Stimulated activated effector memory CD8-positive, alpha-beta T cell treated with anti-CD3 and anti-CD28 coated beads, Interleukin-12 subunit alpha, Interleukin-12 subunit beta, amount 100 ng/mL, for 72 hours (primary cell): Measurements from ENCODE around the gene UBE2D2.

Experiments used
- ATAC-seq: fragments of 150-1000 bp; cut with Tn5 transposase; 2 replicates; pipeline ENCODE4 v1.10.0; 2021
- DNase-seq, 2 donors: peaks; one replicate each; pipeline ENCODE4 v3.0.0; 2021 to 2022; ENCODE audit warnings: low spot score in 2 of 2
- H3K27ac Mint-ChIP-seq: one replicate; pipeline ENCODE4 v1.8.0; 2022; ENCODE audit warnings: mild to moderate bottlenecking, mixed read lengths
- H3K36me3 Mint-ChIP-seq: one replicate; pipeline ENCODE4 v1.8.0; 2022; ENCODE audit warnings: mild to moderate bottlenecking, mixed read lengths
- H3K4me1 Mint-ChIP-seq: one replicate; pipeline ENCODE4 v1.8.0; 2022; ENCODE audit warnings: mixed read lengths
- H3K4me3 Mint-ChIP-seq: one replicate; pipeline ENCODE4 v1.8.0; 2022; ENCODE audit warnings: mild to moderate bottlenecking, mixed read lengths
- H3K9me3 Mint-ChIP-seq: one replicate; pipeline ENCODE4 v1.8.0; 2022; ENCODE audit warnings: mixed read lengths

The UBE2D2 gene

GRCh38 chr5:139651853-139652787 lies 91.0 kb downstream of the UBE2D2 start:
- peaks cover 8% of the 10 kb centered on the region for H3K36me3 Mint-ChIP-seq
- H3K27ac Mint-ChIP-seq = peak overlapping the region; percentile 29
- peak; percentile 69 for ATAC-seq
- DNase-seq = peak in 1 of 2 donors; percentile 80
- no peaks in the 10 kb centered on the region for H3K9me3 Mint-ChIP-seq
- H3K4me3 Mint-ChIP-seq = peak overlapping the region; percentile 93
- H3K4me1 Mint-ChIP-seq = peaks cover 65% of the 10 kb centered on the region

DNA sequence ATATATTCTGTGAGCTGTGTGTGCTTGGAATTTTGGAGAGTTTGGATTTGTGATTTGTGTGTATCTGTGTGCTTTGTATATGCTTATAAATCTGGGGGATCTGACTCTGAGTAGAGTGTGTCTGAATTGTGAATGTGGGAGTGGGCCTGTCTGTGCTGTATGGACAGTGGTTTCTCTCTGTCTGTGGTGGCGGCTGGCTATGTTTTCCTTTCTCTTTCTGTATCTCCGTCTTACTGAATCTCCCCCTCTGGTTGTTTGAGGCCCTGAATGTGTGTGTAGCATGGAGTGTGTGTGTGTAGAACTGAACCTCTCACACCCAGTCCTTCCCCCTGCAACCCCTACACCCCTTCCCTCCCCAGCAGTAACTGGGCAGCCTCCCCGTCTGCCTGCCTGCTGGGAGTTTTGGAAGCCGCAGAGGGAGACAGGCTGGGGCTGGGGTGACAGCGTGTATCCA lies 91.7 kb downstream of the UBE2D2 start:
- H3K4me3 Mint-ChIP-seq = peak overlapping the region; percentile 93

GRCh38 chr5:139653616-139654015 lies 92.5 kb downstream of the UBE2D2 start:
- ATAC-seq (no peak), DNase-seq (no peak)
- peaks cover 8% of the 10 kb centered on the region for H3K36me3 Mint-ChIP-seq
- peak overlapping the region; percentile 93 for H3K4me3 Mint-ChIP-seq
- peak overlapping the region; percentile 29 for H3K27ac Mint-ChIP-seq
- peaks cover 80% of the 10 kb centered on the region for H3K4me1 Mint-ChIP-seq
- H3K9me3 Mint-ChIP-seq = no peaks in the 10 kb centered on the region

More for the DNA sequence above, 91.7 kb downstream of the UBE2D2 start:
- Mint-ChIP-seq H3K9me3 (no peaks in the 10 kb centered on the region), H3K36me3 (peaks cover 8% of the 10 kb centered on the region), H3K27ac (peak overlapping the region; percentile 29), H3K4me1 (peaks cover 72% of the 10 kb centered on the region)
- DNase-seq (no peak), ATAC-seq (peak; percentile 34)

DNA sequence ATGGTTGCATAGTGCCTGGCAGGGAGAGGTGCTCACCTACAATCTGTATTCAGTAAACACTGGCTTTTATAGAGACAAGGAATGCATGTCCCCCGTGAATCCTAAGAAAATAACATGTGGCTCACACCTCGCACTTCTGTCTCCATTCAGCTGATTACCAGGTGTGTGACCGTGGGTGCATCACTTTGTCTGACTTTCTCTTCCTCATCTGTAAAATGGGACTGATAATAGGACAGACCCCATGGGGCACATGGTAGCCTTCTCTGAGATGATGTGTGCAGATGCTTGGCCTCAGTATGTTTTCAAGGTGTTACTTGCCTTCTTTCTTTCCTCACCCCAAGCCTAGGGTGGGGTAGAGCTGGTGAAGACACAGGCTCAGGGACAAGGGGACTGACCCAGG lies 93.3 kb downstream of the UBE2D2 start:
- Mint-ChIP-seq H3K9me3 (no peaks in the 10 kb centered on the region), H3K4me1 (peaks cover 86% of the 10 kb centered on the region), H3K36me3 (peaks cover 8% of the 10 kb centered on the region), H3K27ac (peak overlapping the region; percentile 29), H3K4me3 (peak overlapping the region; percentile 93)
- DNase-seq = no peak
- no peak for ATAC-seq

- H3K4me3 Mint-ChIP-seq = no peak overlapping the region
- H3K27ac Mint-ChIP-seq = peak overlapping the region; percentile 79
- H3K4me1 Mint-ChIP-seq = peaks cover 81% of the 10 kb centered on the region
Observed at GRCh38 chr5:139654871-139655491, 93.8 kb downstream of the UBE2D2 start.

DNA sequence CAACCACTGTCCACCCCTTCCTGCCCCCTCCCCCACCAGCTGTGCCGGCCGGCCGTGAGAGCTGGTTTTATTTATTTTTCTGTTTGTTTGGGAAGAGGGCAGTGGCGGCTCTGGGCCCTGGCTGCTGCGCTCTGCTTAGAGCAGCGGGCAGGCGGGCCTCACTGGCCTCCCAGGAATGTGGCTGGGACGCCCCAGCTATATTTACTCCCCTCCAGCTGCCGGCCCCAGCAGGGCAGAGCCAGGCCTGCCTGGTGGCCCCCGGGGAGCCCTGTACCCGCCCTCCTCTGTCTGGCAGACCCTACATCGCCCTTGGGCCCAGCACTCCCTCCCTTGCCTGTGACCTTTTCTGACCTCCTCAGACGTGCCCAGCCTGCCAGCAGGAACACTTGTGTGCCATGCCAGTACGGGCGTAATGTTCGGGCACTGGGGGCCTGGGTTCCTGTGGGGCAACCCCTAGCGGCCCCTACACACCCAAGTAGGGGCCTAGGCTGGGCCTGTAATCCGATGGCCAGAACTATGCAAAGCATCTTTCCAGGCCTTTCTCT lies 94.7 kb downstream of the UBE2D2 start:
- peaks cover 76% of the 10 kb centered on the region for H3K4me1 Mint-ChIP-seq
- no peak for ATAC-seq
- H3K4me3 Mint-ChIP-seq = no peak overlapping the region

More at GRCh38 chr5:139654871-139655491, 93.8 kb downstream of the UBE2D2 start:
- Mint-ChIP-seq H3K9me3 (no peaks in the 10 kb centered on the region), H3K36me3 (peaks cover 8% of the 10 kb centered on the region)
- DNase-seq (no peak), ATAC-seq (no peak)

DNA sequence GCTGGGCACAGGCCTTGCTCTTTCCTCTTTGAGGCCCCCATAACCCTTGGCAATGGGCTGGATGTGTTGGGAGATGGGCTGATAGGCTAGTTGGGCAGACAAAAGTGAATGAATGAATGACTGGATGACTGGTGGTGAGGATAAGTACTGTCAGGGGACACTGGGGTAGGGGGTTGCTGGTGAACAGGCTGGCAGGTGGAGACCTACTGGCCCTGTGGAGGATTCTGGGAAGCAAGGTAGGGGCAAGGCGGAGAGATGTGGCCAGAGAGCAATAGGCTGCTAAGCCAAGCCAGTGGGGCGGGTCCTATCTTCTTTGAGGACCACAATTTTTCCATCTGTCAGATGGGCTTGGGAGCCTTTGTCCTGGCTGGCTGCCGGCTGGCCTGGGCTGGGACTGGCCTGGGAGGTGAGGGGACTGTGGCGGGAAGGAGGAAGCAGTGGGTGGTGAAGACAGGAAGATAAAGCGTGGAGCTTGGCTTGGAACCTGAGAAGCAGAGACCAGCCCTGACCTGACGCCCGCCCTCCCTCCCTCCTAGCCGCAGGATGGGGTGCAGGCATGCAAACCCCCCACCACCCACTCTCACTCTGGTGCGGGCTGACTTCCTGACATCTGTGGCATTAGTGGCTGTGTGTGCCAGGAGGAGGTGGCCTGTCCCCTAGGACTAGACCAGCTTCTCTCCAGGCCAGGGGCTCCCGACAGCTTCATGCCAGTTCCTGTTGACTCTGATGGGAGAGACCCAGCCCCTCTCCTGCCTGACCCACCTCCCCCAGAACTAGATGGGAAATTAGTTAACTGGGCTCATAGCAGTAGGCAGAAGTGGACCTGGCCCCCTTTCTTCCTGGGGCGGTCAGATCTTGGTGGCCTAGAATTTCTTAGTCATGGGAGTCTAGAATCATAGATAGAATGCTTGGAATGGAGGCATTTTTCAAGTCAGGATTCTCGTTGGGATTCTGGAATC lies 96.5 kb downstream of the UBE2D2 start:
- Mint-ChIP-seq H3K4me1 (peaks cover 73% of the 10 kb centered on the region), H3K27ac (peak overlapping the region; percentile 87)
- no peak for DNase-seq

More for the DNA sequence above, 94.7 kb downstream of the UBE2D2 start:
- no peaks in the 10 kb centered on the region for H3K9me3 Mint-ChIP-seq
- no peak for DNase-seq
- H3K36me3 Mint-ChIP-seq = peaks cover 8% of the 10 kb centered on the region
- H3K27ac Mint-ChIP-seq = peak overlapping the region; percentile 79

GRCh38 chr5:139658501-139658927 lies 97.4 kb downstream of the UBE2D2 start:
- H3K4me1 Mint-ChIP-seq = peaks cover 73% of the 10 kb centered on the region
- no peaks in the 10 kb centered on the region for H3K36me3 Mint-ChIP-seq
- ATAC-seq (no peak), DNase-seq (no peak)
- no peaks in the 10 kb centered on the region for H3K9me3 Mint-ChIP-seq
- H3K4me3 Mint-ChIP-seq = peak overlapping the region; percentile 40
- H3K27ac Mint-ChIP-seq = peak overlapping the region; percentile 87

More for the DNA sequence above, 96.5 kb downstream of the UBE2D2 start:
- Mint-ChIP-seq H3K4me3 (peak overlapping the region; percentile 40), H3K9me3 (no peaks in the 10 kb centered on the region), H3K36me3 (peaks cover 5% of the 10 kb centered on the region)
- ATAC-seq = no peak

GRCh38 chr5:139658928-139659667 lies 98.0 kb downstream of the UBE2D2 start:
- peaks cover 71% of the 10 kb centered on the region for H3K4me1 Mint-ChIP-seq
- H3K36me3 Mint-ChIP-seq = no peaks in the 10 kb centered on the region
- ATAC-seq (no peak), DNase-seq (no peak)
- H3K4me3 Mint-ChIP-seq = peak overlapping the region; percentile 40
- H3K27ac Mint-ChIP-seq = peak overlapping the region; percentile 87
- no peaks in the 10 kb centered on the region for H3K9me3 Mint-ChIP-seq

- Mint-ChIP-seq H3K4me1 (peaks cover 70% of the 10 kb centered on the region), H3K27ac (peak overlapping the region; percentile 45)
Observed at GRCh38 chr5:139659695-139660101, 98.6 kb downstream of the UBE2D2 start.

DNA sequence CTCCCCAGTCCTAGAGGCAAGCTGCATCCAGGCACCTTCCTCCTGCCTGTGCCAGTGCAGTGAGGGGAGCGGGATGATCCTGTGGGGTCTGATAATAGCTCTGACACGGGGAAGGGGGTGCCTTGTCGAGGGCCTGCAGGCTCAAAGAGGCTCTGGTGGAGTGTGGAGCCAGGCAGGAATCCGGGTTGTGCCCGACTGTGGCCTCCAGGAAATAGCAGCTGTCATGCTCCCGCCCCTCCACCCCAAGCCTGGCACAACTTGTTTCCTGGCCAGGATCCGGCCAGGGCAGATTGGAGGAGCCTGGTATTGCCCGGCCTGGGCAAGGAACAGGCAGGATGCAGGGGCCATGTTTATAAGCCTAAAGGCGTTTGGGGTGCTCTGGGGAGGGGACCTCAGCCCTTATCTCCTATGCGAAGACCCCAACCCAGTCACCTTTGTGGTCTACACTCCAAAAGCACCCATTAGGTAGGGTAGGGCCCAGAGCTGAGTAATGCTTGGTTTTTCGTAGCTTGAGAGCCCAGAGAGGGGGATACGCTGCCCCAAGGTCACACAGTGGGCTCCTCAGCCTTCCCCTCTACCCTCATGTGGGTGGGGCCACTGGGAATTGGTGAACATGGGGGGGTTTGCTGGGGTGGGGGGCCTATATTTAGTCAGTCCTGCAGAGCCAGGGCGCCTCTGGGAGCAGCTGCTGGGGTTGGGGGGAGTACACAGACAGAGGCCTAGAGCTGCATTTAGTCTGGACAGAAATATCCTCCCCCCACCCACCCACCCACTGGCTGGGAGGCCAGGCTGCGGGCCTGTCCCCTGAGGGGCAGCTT lies 99.2 kb downstream of the UBE2D2 start:
- Mint-ChIP-seq H3K9me3 (no peaks in the 10 kb centered on the region), H3K36me3 (no peaks in the 10 kb centered on the region), H3K4me3 (peak overlapping the region; percentile 23), H3K4me1 (peaks cover 67% of the 10 kb centered on the region), H3K27ac (peak overlapping the region; percentile 45)
- no peak for DNase-seq
- ATAC-seq = no peak

More at GRCh38 chr5:139659695-139660101, 98.6 kb downstream of the UBE2D2 start:
- no peak for DNase-seq
- H3K4me3 Mint-ChIP-seq = peak overlapping the region; percentile 23
- H3K9me3 Mint-ChIP-seq = no peaks in the 10 kb centered on the region
- ATAC-seq = no peak
- H3K36me3 Mint-ChIP-seq = no peaks in the 10 kb centered on the region

GRCh38 chr5:139660923-139661814 lies 100.0 kb downstream of the UBE2D2 start:
- DNase-seq = no peak

More at GRCh38 chr5:139660923-139661814, 100.0 kb downstream of the UBE2D2 start:
- H3K36me3 Mint-ChIP-seq = no peaks in the 10 kb centered on the region
- peaks cover 65% of the 10 kb centered on the region for H3K4me1 Mint-ChIP-seq
- H3K27ac Mint-ChIP-seq = peak overlapping the region; percentile 90
- H3K9me3 Mint-ChIP-seq = no peaks in the 10 kb centered on the region
- H3K4me3 Mint-ChIP-seq = peak overlapping the region; percentile 43
- peak; percentile 78 for ATAC-seq
